Stimulated activated CD8-positive, alpha-beta memory T cell treated with anti-CD3 and anti-CD28 coated beads, Interleukin-7, amount 100 ng/mL, for 4 hours (primary cell): ENCODE data around the gene DNAJA2.
"Not testable (repeated sequence)": the region's sequence is repeated elsewhere in the genome, so short reads cannot be mapped to it uniquely, and the experiment has no call there.

Experiments
- DNase-seq, 2 donors: peaks; one replicate each; pipeline ENCODE4 v3.0.0-alpha.2; 2020; ENCODE audit warnings: low read depth in 2 of 2

The DNAJA2 gene

GRCh38 chr16:46975908-46976470 lies 2.5 kb upstream of the DNAJA2 start:
- DNase-seq: no peak

- no peak for DNase-seq
These were observed 1.7 kb upstream of the DNAJA2 start for GRCh38 chr16:46975165-46975564.

- DNase-seq: no peak
These were observed 878 bp upstream of the DNAJA2 start for GRCh38 chr16:46974352-46974751.

GRCh38 chr16:46973996-46974324 lies 486 bp upstream of the DNAJA2 start:
- no peak for DNase-seq

- peak; percentile 8 to 47 for DNase-seq
These were observed 856 bp downstream of the DNAJA2 start for GRCh38 chr16:46972429-46973206.

GRCh38 chr16:46971271-46971670 lies 2.2 kb downstream of the DNAJA2 start:
- no peak for DNase-seq

- no peak for DNase-seq
These were observed 3.4 kb downstream of the DNAJA2 start for GRCh38 chr16:46970089-46970488.

- no peak for DNase-seq
These were observed 5.4 kb downstream of the DNAJA2 start for GRCh38 chr16:46968063-46968435.

GRCh38 chr16:46962629-46963028 lies 10.8 kb downstream of the DNAJA2 start:
- DNase-seq: no peak

- peak in 1 of 2 donors; percentile 10 for DNase-seq
These were observed 11.8 kb downstream of the DNAJA2 start for GRCh38 chr16:46961373-46962353.

- DNase-seq: no peak
These were observed 18.9 kb downstream of the DNAJA2 start for GRCh38 chr16:46954562-46954961.

- no peak for DNase-seq
These were observed 23.5 kb downstream of the DNAJA2 start for GRCh38 chr16:46950009-46950408.

- DNase-seq: no peak
These were observed 24.1 kb downstream of the DNAJA2 start for GRCh38 chr16:46949241-46949892.

- no peak for DNase-seq
These were observed 24.8 kb downstream of the DNAJA2 start for GRCh38 chr16:46948548-46949166.

- no peak for DNase-seq
These were observed 25.4 kb downstream of the DNAJA2 start for GRCh38 chr16:46947900-46948547.

GRCh38 chr16:46944713-46945112 lies 28.8 kb downstream of the DNAJA2 start:
- DNase-seq: not testable (repeated sequence)

GRCh38 chr16:46937536-46937935 lies 35.9 kb downstream of the DNAJA2 start:
- DNase-seq: no peak

- DNase-seq: no peak
These were observed 40.7 kb downstream of the DNAJA2 start for GRCh38 chr16:46932802-46933201.

- no peak for DNase-seq
These were observed 42.6 kb downstream of the DNAJA2 start for GRCh38 chr16:46930861-46931260.

- peak; percentile 10 to 17 for DNase-seq
These were observed 43.8 kb downstream of the DNAJA2 start for GRCh38 chr16:46929378-46930332.
